SU-DHL-6 (cell line): ENCODE measurements around the gene DDIT4.
"Not testable (repeated sequence)": the region's sequence is repeated elsewhere in the genome, so short reads cannot be mapped to it uniquely, and the experiment has no call there.

Experiments used
- H2AFZ ChIP-seq: fragments of 200-600 bp; sonication (generic); 2 replicates; pipeline ENCODE4 v1.6.1; 2014; ENCODE audit warnings: low read depth, mild to moderate bottlenecking, moderate library complexity, mixed read lengths, antibody characterized with exemption, low read length; ENCODE audit not compliant: severe bottlenecking
- H3F3A ChIP-seq: fragments of 200-600 bp; shearing (Covaris generic); 2 replicates; pipeline ENCODE4 v1.6.0; 2016; ENCODE audit warnings: antibody characterized with exemption, mild to moderate bottlenecking; ENCODE audit not compliant: insufficient read depth
- H3K27ac ChIP-seq: fragments of 200-600 bp; sonication (generic); 2 replicates; pipeline ENCODE4 v1.5.1; 2016; ENCODE audit warnings: low read depth, mild to moderate bottlenecking, low read length, moderate library complexity, mixed read lengths
- H3K27me3 ChIP-seq: fragments of 200-600 bp; sonication (generic), shearing (Covaris generic); 2 replicates; pipeline ENCODE4 v1.6.0; 2014; ENCODE audit warnings: mild to moderate bottlenecking, low read length
- H3K36me3 ChIP-seq: fragments of 200-600 bp; sonication (generic); 2 replicates; pipeline ENCODE4 v1.6.1; 2014; ENCODE audit warnings: mild to moderate bottlenecking, low read length, mixed read lengths
- H3K4me2 ChIP-seq: fragments of 300-600, 200-600 bp; shearing (Covaris generic), sonication (generic); 2 replicates; pipeline ENCODE4 v1.6.0; 2014; ENCODE audit warnings: low read length, low read depth, mild to moderate bottlenecking; ENCODE audit not compliant: poor library complexity, severe bottlenecking
- H3K4me3 ChIP-seq: fragments of 200-600 bp; sonication (generic); 2 replicates; pipeline ENCODE4 v1.5.1; 2014; ENCODE audit warnings: antibody characterized with exemption, low read length, mild to moderate bottlenecking, mixed read lengths; ENCODE audit not compliant: insufficient read depth, poor library complexity, severe bottlenecking
- H3K79me2 ChIP-seq: fragments of 200-600 bp; sonication (generic); 2 replicates; pipeline ENCODE4 v1.6.1; 2014; ENCODE audit warnings: mild to moderate bottlenecking, low read length, moderate library complexity; ENCODE audit not compliant: insufficient read depth
- H3K9ac ChIP-seq: fragments of 200-600 bp; sonication (generic); 2 replicates; pipeline ENCODE4 v1.7.0; 2014; ENCODE audit warnings: mild to moderate bottlenecking, low read length
- H3K9me2 ChIP-seq: fragments of 200-600 bp; sonication (generic); replicated peaks from 2 replicates; pipeline ENCODE4 v1.6.1; 2014; ENCODE audit warnings: low read length; ENCODE audit not compliant: insufficient read depth
- H3K9me3 ChIP-seq: fragments of 200-600 bp; sonication (generic); 2 replicates; pipeline ENCODE4 v1.6.1; 2014; ENCODE audit warnings: low read length, mixed read lengths; ENCODE audit not compliant: insufficient read depth
- H4K20me1 ChIP-seq: fragments of 200-600 bp; sonication (generic); 2 replicates; pipeline ENCODE4 v1.6.1; 2014; ENCODE audit warnings: low read depth, mild to moderate bottlenecking, antibody characterized with exemption, low read length, moderate library complexity, mixed read lengths
- EZH2phosphoT487 ChIP-seq: fragments of 200-600 bp; sonication (generic), shearing (Covaris generic); conservative IDR thresholded peaks from 2 replicates; pipeline ENCODE4 v1.6.1; 2018; ENCODE audit warnings: mild to moderate bottlenecking, antibody characterized with exemption, low read length, moderate library complexity, mixed read lengths
- TF ChIP-seq, protein P1 (sequence below): fragments of 200-600 bp; sonication (generic); IDR thresholded peaks from one replicate; pipeline ENCODE4 v1.5.1; 2017; ENCODE audit warnings: antibody characterized with exemption, mild to moderate bottlenecking, low read length, moderate library complexity; ENCODE audit not compliant: insufficient read depth, poor library complexity, severe bottlenecking

DDIT4 gene

DNA sequence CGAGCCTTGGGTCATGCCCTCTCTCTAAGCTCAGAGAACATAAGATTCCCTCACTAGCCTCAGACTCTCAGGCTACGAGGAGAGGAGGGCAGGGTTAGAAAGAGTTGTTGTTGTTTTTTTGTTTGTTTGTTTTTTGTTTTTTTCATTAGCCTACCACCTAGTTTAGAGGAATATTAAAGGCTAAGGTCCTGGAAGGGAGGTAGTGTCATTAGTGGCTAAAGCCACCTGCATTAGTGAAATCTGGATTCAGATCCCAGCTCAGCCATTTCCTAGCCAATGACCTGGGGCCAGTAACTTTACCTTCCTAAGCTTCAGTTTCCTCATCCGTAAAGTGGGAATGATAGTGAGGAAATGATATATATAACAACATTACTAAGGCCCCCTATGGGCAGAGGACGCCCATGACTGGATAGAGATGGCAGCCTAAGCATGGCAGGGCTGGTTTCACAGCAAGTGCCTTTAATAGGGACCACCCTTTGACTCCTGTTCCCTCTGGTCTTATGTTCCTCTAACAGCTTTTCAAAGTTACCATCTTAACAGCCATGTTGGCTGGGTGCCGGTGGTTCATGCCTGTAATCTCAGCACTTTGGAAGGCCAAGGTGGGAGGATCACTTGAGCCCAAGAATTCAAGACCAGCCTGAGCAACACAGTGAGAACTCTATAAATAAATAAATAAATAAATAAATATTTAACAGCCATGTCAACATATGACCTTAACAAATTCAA is 5.1 kb downstream of the DDIT4 start:
- no peaks in the 10 kb centered on the region for H4K20me1 ChIP-seq
- no peak overlapping the region for H3K4me2 ChIP-seq
- no peak overlapping the region for H3K27ac ChIP-seq
- TF ChIP-seq, protein P1, sequence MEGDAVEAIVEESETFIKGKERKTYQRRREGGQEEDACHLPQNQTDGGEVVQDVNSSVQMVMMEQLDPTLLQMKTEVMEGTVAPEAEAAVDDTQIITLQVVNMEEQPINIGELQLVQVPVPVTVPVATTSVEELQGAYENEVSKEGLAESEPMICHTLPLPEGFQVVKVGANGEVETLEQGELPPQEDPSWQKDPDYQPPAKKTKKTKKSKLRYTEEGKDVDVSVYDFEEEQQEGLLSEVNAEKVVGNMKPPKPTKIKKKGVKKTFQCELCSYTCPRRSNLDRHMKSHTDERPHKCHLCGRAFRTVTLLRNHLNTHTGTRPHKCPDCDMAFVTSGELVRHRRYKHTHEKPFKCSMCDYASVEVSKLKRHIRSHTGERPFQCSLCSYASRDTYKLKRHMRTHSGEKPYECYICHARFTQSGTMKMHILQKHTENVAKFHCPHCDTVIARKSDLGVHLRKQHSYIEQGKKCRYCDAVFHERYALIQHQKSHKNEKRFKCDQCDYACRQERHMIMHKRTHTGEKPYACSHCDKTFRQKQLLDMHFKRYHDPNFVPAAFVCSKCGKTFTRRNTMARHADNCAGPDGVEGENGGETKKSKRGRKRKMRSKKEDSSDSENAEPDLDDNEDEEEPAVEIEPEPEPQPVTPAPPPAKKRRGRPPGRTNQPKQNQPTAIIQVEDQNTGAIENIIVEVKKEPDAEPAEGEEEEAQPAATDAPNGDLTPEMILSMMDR: peak; percentile 10
- TF ChIP-seq EZH2phosphoT487: no peak
- no peak overlapping the region for H3K4me3 ChIP-seq
- peaks cover 30% of the 10 kb centered on the region for H3F3A ChIP-seq
- H3K9me3 ChIP-seq: no peaks in the 10 kb centered on the region
- peaks cover 6% of the 10 kb centered on the region for H3K36me3 ChIP-seq
- H3K27me3 ChIP-seq: no peaks in the 10 kb centered on the region
- H3K9me2 ChIP-seq: no peaks in the 10 kb centered on the region
- H3K79me2 ChIP-seq: no peaks in the 10 kb centered on the region; the same call in 1 of the 2 replicates
- H2AFZ ChIP-seq: no peak overlapping the region
- no peak overlapping the region for H3K9ac ChIP-seq

DNA sequence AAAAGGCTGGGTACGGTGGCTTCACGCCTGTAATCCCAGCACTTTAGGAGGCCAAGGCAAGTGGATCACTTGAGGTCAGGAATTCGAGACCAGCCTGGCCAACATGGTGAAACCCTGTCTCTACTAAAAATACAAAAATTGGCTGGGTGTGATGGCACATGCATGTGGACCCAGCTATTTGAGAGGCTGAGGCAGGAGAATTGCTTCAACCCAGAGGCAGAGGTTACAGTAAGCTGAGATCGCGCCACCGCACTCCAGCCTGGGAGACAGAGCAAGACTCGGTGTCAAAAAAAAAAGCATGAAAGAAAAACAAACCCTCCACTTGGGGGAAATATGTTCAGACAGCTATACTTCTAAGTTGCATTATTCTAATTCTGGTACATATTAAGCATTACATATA is 5.9 kb downstream of the DDIT4 start:
- not testable (repeated sequence) for H3K4me3 ChIP-seq, H3K27me3 ChIP-seq, H3K36me3 ChIP-seq, H3K27ac ChIP-seq, H2AFZ ChIP-seq, H3K4me2 ChIP-seq, H3K9ac ChIP-seq, H4K20me1 ChIP-seq, H3K9me2 ChIP-seq, H3K9me3 ChIP-seq, H3K79me2 ChIP-seq
- H3F3A ChIP-seq: peaks cover 30% of the 10 kb centered on the region

DNA sequence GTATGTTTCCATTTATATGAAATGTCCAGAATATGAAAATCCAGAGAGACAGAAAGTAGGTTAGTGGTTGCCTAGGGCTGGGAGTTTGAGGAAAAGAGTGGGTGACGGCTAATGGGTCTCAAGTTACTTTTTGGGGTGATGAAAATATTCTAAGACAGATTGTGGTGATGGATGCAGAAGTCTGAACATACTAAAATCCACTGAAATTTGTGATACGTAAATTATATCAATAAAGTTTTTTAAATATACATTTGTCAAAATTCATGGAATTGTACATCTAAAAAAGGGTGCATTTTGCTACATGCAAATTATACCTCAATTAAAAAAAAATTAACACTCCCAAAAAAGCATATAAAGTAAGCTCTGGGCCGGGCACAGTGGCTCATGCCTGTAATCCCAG is 9.4 kb downstream of the DDIT4 start:
- Histone ChIP-seq H3F3A (no peaks in the 10 kb centered on the region), H2AFZ (no peak overlapping the region), H3K9ac (no peak overlapping the region), H3K4me2 (no peak overlapping the region), H3K4me3 (no peak overlapping the region), H3K27me3 (no peaks in the 10 kb centered on the region), H3K9me3 (no peaks in the 10 kb centered on the region), H4K20me1 (no peaks in the 10 kb centered on the region), H3K27ac (no peak overlapping the region), H3K79me2 (no peaks in the 10 kb centered on the region), H3K9me2 (no peaks in the 10 kb centered on the region), H3K36me3 (no peaks in the 10 kb centered on the region)
- TF ChIP-seq, protein P1: no peak
- TF ChIP-seq EZH2phosphoT487: no peak

DNA sequence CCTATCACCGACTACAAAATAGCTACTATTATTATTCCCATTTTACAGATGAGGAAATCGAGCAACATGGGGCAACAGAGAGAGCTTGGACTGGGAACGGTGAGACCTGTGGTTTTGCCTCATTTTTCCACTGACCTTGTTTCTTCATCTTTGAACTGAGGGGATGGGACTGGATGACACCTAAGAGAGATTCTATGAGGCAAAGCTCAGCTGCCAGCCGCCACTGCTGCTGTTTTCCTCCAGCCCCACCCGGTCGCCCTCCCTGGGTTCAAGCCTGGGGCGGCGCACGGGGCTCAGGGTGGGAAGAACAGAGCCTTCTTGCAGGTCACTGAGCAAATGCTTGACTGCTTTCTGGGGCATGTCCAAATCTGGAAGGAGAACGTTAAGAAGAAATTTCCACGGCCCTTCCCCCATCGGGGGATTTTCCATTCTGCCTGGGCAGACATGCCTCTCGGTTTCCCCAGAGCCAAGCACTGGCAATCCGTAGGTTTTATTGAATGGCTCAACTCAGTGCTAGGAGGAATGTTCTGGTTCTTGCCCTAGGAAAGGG is 12.3 kb downstream of the DDIT4 start:
- Histone ChIP-seq H3F3A (no peaks in the 10 kb centered on the region), H3K79me2 (no peaks in the 10 kb centered on the region), H3K27ac (no peak overlapping the region), H3K9me2 (no peaks in the 10 kb centered on the region), H3K4me3 (no peak overlapping the region), H3K9ac (no peak overlapping the region), H3K27me3 (no peaks in the 10 kb centered on the region), H3K4me2 (no peak overlapping the region), H4K20me1 (no peaks in the 10 kb centered on the region), H3K9me3 (no peaks in the 10 kb centered on the region), H2AFZ (no peak overlapping the region), H3K36me3 (no peaks in the 10 kb centered on the region)
- TF ChIP-seq EZH2phosphoT487: no peak
- TF ChIP-seq, protein P1: no peak
